ENCODE results near the gene ECT2L.

Gene ECT2L

GRCh38 chr6:138862456-138862855 is 66.6 kb downstream of the ECT2L start:
- DNase-seq (ENCODE audit: low read depth): no peak

- no peak for DNase-seq (ENCODE audit: low read depth)
These were observed 67.4 kb downstream of the ECT2L start for GRCh38 chr6:138863321-138863720.

- DNase-seq (ENCODE audit: low read depth): no peak
These were observed 68.5 kb downstream of the ECT2L start for GRCh38 chr6:138864343-138864890.

GRCh38 chr6:138865480-138866109 is 69.7 kb downstream of the ECT2L start:
- no peak for DNase-seq (ENCODE audit: low read depth)

GRCh38 chr6:138868181-138868580 is 72.3 kb downstream of the ECT2L start:
- DNase-seq (ENCODE audit: low read depth): no peak

GRCh38 chr6:138869398-138869797 is 73.5 kb downstream of the ECT2L start:
- DNase-seq (ENCODE audit: low read depth): no peak

GRCh38 chr6:138873191-138873590 is 77.3 kb downstream of the ECT2L start:
- no peak for DNase-seq (ENCODE audit: low read depth)

GRCh38 chr6:138882369-138883017 is 86.6 kb downstream of the ECT2L start:
- no peak for DNase-seq (ENCODE audit: low read depth)

GRCh38 chr6:138885156-138885819 is 89.4 kb downstream of the ECT2L start:
- no peak for DNase-seq (ENCODE audit: low read depth)

GRCh38 chr6:138891255-138891986 is 95.5 kb downstream of the ECT2L start:
- no peak for DNase-seq (ENCODE audit: low read depth)

- no peak for DNase-seq (ENCODE audit: low read depth)
These were observed 100.3 kb downstream of the ECT2L start for GRCh38 chr6:138896104-138896756.

- no peak for DNase-seq (ENCODE audit: low read depth)
These were observed 101.1 kb downstream of the ECT2L start for GRCh38 chr6:138897031-138897430.

- DNase-seq (ENCODE audit: low read depth): no peak
These were observed 111.3 kb downstream of the ECT2L start for GRCh38 chr6:138907167-138907566.

GRCh38 chr6:138909511-138909910 is 113.6 kb downstream of the ECT2L start:
- no peak for DNase-seq (ENCODE audit: low read depth)

GRCh38 chr6:138909975-138910374 is 114.1 kb downstream of the ECT2L start:
- DNase-seq (ENCODE audit: low read depth): no peak

- DNase-seq (ENCODE audit: low read depth): no peak
These were observed 116.4 kb downstream of the ECT2L start for GRCh38 chr6:138912308-138912707.

- no peak for DNase-seq (ENCODE audit: low read depth)
These were observed 118.8 kb downstream of the ECT2L start for GRCh38 chr6:138914701-138915100.

- no peak for DNase-seq (ENCODE audit: low read depth)
These were observed 125.0 kb downstream of the ECT2L start for GRCh38 chr6:138920906-138921305.

- no peak for DNase-seq (ENCODE audit: low read depth)
These were observed 127.7 kb downstream of the ECT2L start for GRCh38 chr6:138923561-138923960.

GRCh38 chr6:138925806-138926205 is 129.9 kb downstream of the ECT2L start:
- DNase-seq (ENCODE audit: low read depth): no peak

GRCh38 chr6:138926579-138926978 is 130.7 kb downstream of the ECT2L start:
- DNase-seq (ENCODE audit: low read depth): no peak

GRCh38 chr6:138931660-138932059 is 135.8 kb downstream of the ECT2L start:
- no peak for DNase-seq (ENCODE audit: low read depth)

All from GM04503 (cell line).